HG03571 (cell line): ENCODE measurements around the gene RAB11A.

Source experiments
- ATAC-seq: cut with Tn5 transposase; IDR thresholded peaks from one replicate; pipeline ENCODE4 v1.9.1; 2021; ENCODE audit not compliant: unreplicated experiment

The RAB11A gene

GRCh38 chr15:65869126-65869953, at the start of gene RAB11A:
Gene RAB11A (plus strand): TSS chr15:65869491. CDS start chr15:65869586, 95 bp downstream.
- ATAC-seq, result peak; percentile 80

- ATAC-seq, result no peak
Measured at GRCh38 chr15:65819563-65819960, 49.7 kb upstream of the RAB11A start.

- ATAC-seq, result no peak
Measured at GRCh38 chr15:65821070-65821469, 48.2 kb upstream of the RAB11A start.

GRCh38 chr15:65822316-65822715, 47.0 kb upstream of the RAB11A start:
- ATAC-seq, result no peak

- ATAC-seq, result no peak
Measured at GRCh38 chr15:65824031-65824743, 45.1 kb upstream of the RAB11A start.

GRCh38 chr15:65824941-65825544, 44.2 kb upstream of the RAB11A start:
- no peak for ATAC-seq

- ATAC-seq, result no peak
Measured at GRCh38 chr15:65827065-65827464, 42.2 kb upstream of the RAB11A start.

GRCh38 chr15:65828585-65828984, 40.7 kb upstream of the RAB11A start:
- no peak for ATAC-seq

GRCh38 chr15:65829130-65829764, 40.0 kb upstream of the RAB11A start:
- no peak for ATAC-seq

- ATAC-seq, result peak; percentile 52
Measured at GRCh38 chr15:65832549-65833364, 36.5 kb upstream of the RAB11A start.

- no peak for ATAC-seq
Measured at GRCh38 chr15:65833501-65834205, 35.6 kb upstream of the RAB11A start.

- ATAC-seq, result no peak
Measured at GRCh38 chr15:65834603-65835282, 34.5 kb upstream of the RAB11A start.

- no peak for ATAC-seq
Measured at GRCh38 chr15:65835447-65835846, 33.8 kb upstream of the RAB11A start.

GRCh38 chr15:65836665-65837064, 32.6 kb upstream of the RAB11A start:
- ATAC-seq, result no peak

GRCh38 chr15:65837301-65838294, 31.7 kb upstream of the RAB11A start:
- ATAC-seq, result no peak

GRCh38 chr15:65839354-65839901, 29.9 kb upstream of the RAB11A start:
- ATAC-seq, result no peak

- no peak for ATAC-seq
Measured at GRCh38 chr15:65839985-65840384, 29.3 kb upstream of the RAB11A start.
